ENCODE data around the gene ATP6V0C. TPM values are rescaled to one million over a fixed set of nuclear protein-coding genes. Genes with fewer than 3 reads are reported as not detected.

ATP6V0C gene
- total and polyA plus RNA-seq, 2 of the 13 experiments (the other 11 are each of a cell fraction or from before 2014, with no cell fraction given) = 10.4 to 20.1 TPM

DNA sequence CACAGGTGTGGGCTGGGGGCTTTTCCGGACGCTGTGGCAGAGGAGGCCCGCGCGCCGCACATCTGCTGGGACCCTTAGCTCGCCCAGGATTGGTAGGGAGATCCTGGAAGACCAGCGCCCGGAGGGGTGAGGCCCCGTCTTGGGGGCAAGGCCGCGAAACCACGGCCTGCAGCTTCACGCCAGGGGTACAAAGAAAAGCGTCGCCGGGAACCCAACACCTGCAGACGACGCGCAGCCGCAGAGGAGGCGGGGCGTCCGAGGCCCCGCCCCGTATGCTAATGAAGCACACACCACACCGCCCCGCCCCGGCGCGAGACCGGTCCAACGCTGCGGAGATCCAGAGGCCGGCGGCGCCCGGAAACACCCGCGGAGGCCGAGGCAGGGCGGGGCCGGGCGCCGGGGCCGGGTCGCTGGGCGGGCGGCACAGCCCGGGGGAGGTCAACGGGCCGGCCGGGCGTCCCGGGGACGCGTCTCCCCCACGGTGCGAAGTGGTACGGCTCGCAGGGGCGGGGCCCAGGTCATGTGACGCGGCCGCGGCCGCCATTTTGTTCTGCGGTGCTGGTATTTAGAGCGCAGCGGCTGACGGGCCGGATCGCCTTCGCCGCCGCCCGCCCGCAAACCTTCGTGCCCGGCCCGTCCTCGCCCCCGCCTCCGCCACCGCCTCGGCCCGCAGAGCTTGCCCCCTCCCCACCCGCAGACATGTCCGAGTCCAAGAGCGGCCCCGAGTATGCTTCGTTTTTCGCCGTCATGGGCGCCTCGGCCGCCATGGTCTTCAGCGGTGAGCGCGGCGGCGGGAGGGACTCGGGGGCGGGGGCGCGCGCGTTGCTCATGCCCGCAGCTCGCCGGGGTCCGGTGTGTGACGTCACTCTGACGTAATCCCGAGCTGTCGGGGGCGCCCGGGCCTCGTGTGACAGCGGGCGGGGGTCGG, at the start of gene ATP6V0C (continued):
- TF ChIP-seq SP1 (IDR thresholded peaks at IDR 0.05) = no peak
- TF ChIP-seq SP1 (CRISPR knock-in tag; IDR thresholded peaks at IDR 0.05) = peak; percentile 76
- TF ChIP-seq, protein P1, sequence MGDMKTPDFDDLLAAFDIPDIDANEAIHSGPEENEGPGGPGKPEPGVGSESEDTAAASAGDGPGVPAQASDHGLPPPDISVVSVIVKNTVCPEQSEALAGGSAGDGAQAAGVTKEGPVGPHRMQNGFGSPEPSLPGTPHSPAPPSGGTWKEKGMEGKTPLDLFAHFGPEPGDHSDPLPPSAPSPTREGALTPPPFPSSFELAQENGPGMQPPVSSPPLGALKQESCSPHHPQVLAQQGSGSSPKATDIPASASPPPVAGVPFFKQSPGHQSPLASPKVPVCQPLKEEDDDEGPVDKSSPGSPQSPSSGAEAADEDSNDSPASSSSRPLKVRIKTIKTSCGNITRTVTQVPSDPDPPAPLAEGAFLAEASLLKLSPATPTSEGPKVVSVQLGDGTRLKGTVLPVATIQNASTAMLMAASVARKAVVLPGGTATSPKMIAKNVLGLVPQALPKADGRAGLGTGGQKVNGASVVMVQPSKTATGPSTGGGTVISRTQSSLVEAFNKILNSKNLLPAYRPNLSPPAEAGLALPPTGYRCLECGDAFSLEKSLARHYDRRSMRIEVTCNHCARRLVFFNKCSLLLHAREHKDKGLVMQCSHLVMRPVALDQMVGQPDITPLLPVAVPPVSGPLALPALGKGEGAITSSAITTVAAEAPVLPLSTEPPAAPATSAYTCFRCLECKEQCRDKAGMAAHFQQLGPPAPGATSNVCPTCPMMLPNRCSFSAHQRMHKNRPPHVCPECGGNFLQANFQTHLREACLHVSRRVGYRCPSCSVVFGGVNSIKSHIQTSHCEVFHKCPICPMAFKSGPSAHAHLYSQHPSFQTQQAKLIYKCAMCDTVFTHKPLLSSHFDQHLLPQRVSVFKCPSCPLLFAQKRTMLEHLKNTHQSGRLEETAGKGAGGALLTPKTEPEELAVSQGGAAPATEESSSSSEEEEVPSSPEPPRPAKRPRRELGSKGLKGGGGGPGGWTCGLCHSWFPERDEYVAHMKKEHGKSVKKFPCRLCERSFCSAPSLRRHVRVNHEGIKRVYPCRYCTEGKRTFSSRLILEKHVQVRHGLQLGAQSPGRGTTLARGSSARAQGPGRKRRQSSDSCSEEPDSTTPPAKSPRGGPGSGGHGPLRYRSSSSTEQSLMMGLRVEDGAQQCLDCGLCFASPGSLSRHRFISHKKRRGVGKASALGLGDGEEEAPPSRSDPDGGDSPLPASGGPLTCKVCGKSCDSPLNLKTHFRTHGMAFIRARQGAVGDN (CRISPR knock-in tag; IDR thresholded peaks at IDR 0.05) = peak; percentile 88
- TF ChIP-seq TSC22D2 (CRISPR knock-in tag; IDR thresholded peaks at IDR 0.05; ENCODE audit: borderline replicate concordance) = no peak
- no peak for TF ChIP-seq KAT2B (IDR thresholded peaks at IDR 0.05; ENCODE audit: borderline replicate concordance, low read depth, low read length)
- TF ChIP-seq, protein P2, sequence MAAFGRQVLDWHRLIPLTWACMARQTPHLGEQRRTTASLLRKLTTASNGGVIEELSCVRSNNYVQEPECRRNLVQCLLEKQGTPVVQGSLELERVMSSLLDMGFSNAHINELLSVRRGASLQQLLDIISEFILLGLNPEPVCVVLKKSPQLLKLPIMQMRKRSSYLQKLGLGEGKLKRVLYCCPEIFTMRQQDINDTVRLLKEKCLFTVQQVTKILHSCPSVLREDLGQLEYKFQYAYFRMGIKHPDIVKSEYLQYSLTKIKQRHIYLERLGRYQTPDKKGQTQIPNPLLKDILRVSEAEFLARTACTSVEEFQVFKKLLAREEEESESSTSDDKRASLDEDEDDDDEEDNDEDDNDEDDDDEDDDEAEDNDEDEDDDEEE (CRISPR knock-in tag; IDR thresholded peaks at IDR 0.05) = no peak
- no peak for TF ChIP-seq NFE2 (CRISPR knock-in tag; IDR thresholded peaks at IDR 0.05)
- no peak for TF ChIP-seq ZNF24 (IDR thresholded peaks at IDR 0.05)
- TF ChIP-seq XBP1 (CRISPR knock-in tag; IDR thresholded peaks at IDR 0.05) = no peak
- no peak for TF ChIP-seq ZNF121 (CRISPR knock-in tag; IDR thresholded peaks at IDR 0.05)
- peak; percentile 24; the same call in 1 of the 2 replicates for TF ChIP-seq POGZ (CRISPR knock-in tag; IDR thresholded peaks at IDR 0.05)
- TF ChIP-seq, protein P3, sequence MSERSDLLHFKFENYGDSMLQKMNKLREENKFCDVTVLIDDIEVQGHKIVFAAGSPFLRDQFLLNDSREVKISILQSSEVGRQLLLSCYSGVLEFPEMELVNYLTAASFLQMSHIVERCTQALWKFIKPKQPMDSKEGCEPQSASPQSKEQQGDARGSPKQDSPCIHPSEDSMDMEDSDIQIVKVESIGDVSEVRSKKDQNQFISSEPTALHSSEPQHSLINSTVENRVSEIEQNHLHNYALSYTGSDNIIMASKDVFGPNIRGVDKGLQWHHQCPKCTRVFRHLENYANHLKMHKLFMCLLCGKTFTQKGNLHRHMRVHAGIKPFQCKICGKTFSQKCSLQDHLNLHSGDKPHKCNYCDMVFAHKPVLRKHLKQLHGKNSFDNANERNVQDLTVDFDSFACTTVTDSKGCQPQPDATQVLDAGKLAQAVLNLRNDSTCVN (CRISPR knock-in tag; IDR thresholded peaks at IDR 0.05; ENCODE audit: borderline replicate concordance) = no peak
- no peak for TF ChIP-seq MED1 (CRISPR knock-in tag; IDR thresholded peaks at IDR 0.05)
- TF ChIP-seq ZNF577 (CRISPR knock-in tag; IDR thresholded peaks at IDR 0.05; ENCODE audit: borderline replicate concordance, low read depth) = no peak
- TF ChIP-seq, protein P4, sequence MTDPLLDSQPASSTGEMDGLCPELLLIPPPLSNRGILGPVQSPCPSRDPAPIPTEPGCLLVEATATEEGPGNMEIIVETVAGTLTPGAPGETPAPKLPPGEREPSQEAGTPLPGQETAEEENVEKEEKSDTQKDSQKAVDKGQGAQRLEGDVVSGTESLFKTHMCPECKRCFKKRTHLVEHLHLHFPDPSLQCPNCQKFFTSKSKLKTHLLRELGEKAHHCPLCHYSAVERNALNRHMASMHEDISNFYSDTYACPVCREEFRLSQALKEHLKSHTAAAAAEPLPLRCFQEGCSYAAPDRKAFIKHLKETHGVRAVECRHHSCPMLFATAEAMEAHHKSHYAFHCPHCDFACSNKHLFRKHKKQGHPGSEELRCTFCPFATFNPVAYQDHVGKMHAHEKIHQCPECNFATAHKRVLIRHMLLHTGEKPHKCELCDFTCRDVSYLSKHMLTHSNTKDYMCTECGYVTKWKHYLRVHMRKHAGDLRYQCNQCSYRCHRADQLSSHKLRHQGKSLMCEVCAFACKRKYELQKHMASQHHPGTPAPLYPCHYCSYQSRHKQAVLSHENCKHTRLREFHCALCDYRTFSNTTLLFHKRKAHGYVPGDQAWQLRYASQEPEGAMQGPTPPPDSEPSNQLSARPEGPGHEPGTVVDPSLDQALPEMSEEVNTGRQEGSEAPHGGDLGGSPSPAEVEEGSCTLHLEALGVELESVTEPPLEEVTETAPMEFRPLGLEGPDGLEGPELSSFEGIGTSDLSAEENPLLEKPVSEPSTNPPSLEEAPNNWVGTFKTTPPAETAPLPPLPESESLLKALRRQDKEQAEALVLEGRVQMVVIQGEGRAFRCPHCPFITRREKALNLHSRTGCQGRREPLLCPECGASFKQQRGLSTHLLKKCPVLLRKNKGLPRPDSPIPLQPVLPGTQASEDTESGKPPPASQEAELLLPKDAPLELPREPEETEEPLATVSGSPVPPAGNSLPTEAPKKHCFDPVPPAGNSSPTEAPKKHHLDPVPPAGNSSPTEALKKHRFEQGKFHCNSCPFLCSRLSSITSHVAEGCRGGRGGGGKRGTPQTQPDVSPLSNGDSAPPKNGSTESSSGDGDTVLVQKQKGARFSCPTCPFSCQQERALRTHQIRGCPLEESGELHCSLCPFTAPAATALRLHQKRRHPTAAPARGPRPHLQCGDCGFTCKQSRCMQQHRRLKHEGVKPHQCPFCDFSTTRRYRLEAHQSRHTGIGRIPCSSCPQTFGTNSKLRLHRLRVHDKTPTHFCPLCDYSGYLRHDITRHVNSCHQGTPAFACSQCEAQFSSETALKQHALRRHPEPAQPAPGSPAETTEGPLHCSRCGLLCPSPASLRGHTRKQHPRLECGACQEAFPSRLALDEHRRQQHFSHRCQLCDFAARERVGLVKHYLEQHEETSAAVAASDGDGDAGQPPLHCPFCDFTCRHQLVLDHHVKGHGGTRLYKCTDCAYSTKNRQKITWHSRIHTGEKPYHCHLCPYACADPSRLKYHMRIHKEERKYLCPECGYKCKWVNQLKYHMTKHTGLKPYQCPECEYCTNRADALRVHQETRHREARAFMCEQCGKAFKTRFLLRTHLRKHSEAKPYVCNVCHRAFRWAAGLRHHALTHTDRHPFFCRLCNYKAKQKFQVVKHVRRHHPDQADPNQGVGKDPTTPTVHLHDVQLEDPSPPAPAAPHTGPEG (CRISPR knock-in tag; IDR thresholded peaks at IDR 0.05) = peak; percentile 95
- TF ChIP-seq, protein P5, sequence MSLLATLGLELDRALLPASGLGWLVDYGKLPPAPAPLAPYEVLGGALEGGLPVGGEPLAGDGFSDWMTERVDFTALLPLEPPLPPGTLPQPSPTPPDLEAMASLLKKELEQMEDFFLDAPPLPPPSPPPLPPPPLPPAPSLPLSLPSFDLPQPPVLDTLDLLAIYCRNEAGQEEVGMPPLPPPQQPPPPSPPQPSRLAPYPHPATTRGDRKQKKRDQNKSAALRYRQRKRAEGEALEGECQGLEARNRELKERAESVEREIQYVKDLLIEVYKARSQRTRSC (CRISPR knock-in tag; IDR thresholded peaks at IDR 0.05; ENCODE audit: low read depth) = 0 out of 2 replicates have a peak, but pooled peaks have one; percentile 12
